Activated CD4-positive, alpha-beta T cell treated with anti-CD3 and anti-CD28 coated beads, Interleukin-10, Interleukin-2, amounts not matched to agents 100 ng/mL and 50 ng/mL, durations not matched to agents 16 hours and 8 hours (primary cell): ENCODE measurements around the gene NCOA3.

Experiments
- DNase-seq: peaks from one replicate; pipeline ENCODE4 v3.0.0-alpha.2; 2020

NCOA3 gene

DNA sequence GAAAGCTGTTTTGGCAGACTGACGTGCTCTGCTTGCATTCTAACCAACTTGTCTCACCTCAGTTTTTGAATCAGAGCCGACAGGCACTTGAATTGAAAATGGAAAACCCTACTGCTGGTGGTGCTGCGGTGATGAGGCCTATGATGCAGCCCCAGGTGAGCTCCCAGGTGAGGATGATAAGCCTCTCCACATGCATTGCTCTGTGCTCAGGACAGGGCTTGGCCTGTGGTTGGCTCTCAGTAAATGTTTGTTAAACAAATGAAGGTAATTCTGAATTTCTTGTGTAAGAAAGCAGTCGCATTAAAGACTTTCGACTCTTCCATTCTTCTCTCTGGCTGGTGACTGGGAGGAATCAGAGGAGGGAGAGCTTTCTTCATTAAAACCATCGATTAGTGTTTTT is 147.3 kb downstream of the NCOA3 start:
- DNase-seq, result no peak

GRCh38 chr20:47652301-47652700 is 150.6 kb downstream of the NCOA3 start:
- no peak for DNase-seq

GRCh38 chr20:47652794-47653193 is 151.1 kb downstream of the NCOA3 start:
- no peak for DNase-seq

- no peak for DNase-seq
Observed at GRCh38 chr20:47653869-47654268, 152.2 kb downstream of the NCOA3 start.

DNA sequence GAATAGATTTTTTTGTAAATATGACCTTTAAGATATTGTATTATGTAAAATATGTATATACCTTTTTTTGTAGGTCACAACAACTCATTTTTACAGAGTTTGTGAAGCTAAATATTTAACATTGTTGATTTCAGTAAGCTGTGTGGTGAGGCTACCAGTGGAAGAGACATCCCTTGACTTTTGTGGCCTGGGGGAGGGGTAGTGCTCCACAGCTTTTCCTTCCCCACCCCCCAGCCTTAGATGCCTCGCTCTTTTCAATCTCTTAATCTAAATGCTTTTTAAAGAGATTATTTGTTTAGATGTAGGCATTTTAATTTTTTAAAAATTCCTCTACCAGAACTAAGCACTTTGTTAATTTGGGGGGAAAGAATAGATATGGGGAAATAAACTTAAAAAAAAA is 152.7 kb downstream of the NCOA3 start:
- no peak for DNase-seq

GRCh38 chr20:47655635-47656034 is 153.9 kb downstream of the NCOA3 start:
- no peak for DNase-seq

- no peak for DNase-seq
Observed at GRCh38 chr20:47656318-47656717, 154.6 kb downstream of the NCOA3 start.

- no peak for DNase-seq
Observed at GRCh38 chr20:47659904-47660601, 158.4 kb downstream of the NCOA3 start.

GRCh38 chr20:47660602-47660905 is 158.9 kb downstream of the NCOA3 start:
- no peak for DNase-seq

DNA sequence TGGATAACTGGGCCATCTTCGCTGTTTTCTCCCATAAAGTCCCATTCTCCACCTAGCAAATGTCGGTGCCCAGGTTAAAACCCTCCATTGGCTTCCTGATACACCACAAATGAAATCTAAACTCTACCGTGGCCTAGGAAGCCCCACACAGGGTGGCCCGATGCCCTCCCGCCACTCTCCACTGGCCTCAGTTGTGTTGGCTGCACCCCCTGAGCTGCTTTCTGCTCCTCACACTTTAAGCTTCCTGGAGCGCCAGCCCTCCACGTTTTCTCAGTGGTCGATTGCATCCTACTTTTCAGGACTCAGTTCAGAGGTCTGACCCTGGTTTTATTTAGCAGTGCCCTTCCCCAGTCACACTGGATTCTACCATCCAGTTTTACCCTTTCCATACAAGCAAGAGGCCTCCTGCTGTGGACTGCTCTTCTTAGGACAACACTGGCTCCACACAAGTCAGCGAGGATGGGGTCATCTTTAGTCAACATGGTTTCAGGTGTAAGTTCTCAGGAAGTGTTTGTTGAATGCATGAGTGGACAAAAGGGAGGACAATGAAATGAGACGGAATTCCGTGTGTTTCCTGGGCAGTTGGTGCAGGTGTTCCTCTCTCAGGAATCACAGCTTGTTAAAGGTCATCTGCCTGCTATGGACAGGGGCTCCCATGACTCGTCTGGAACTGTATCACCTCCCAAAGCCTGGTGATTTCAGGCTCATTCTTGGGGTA is 159.5 kb downstream of the NCOA3 start:
- no peak for DNase-seq

GRCh38 chr20:47661714-47662113 is 160.0 kb downstream of the NCOA3 start:
- no peak for DNase-seq

- no peak for DNase-seq
Observed at GRCh38 chr20:47662483-47663353, 161.0 kb downstream of the NCOA3 start.

DNA sequence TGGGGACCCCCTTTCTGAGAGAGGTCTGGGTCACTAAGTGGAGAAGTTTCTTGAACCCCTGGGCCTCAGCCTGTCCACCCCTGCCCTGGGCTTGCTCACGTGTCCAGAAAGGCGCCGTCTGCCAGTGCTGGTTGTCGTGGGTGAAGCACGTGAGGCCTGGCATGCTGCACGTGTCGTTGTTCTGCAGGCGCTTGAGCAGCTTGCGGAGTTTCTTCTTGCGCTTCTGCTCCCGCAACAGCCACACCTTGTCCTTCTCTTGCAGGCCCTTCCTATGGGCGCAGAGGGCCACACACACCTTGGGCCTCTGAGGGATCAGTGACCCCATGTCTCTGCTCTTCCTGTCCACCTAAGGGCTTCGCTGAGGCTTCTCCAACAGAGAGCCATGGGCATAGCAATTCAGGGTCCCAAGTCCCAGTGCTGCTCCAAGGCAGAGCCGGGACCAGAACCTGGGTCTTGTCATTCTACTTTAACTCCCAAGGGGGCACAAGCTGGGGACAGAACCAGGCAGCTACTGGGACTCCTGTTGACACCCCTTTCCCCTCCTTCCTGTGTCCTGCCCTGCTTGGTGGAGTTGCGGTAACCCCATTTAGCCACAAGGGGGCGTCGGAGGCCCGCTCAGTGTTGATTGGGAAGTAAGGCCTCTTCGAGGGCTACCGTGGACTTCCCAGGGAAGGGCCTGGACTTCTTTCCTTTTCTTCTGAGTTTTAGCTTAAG is 161.8 kb downstream of the NCOA3 start:
- peak; percentile 81 for DNase-seq

- DNase-seq, result no peak
Observed at GRCh38 chr20:47664068-47664437, 162.4 kb downstream of the NCOA3 start.

GRCh38 chr20:47664744-47665143 is 163.1 kb downstream of the NCOA3 start:
- no peak for DNase-seq

- DNase-seq, result no peak
Observed at GRCh38 chr20:47665221-47665991, 163.7 kb downstream of the NCOA3 start.

- DNase-seq, result no peak
Observed at GRCh38 chr20:47666304-47666703, 164.6 kb downstream of the NCOA3 start.

DNA sequence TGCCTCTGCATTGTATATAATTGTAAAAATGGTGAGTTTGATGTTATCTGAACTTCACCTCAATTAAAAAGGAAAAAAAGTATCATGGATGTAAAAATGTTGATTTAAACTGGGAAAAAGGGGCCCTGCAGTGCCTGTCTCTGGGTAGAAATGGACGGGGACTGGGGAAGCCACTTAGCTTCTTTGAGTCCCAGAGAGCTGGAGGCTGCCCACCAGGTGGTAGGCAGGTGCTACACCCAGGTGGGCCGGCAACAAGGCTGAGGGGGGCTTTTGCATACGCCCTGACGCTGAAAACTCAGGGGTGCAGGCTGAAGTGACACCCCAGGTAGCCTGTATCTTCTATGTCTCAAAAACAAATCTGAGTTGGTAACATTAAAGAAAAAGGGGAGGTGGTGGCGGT is 165.4 kb downstream of the NCOA3 start:
- DNase-seq, result no peak

- no peak for DNase-seq
Observed at GRCh38 chr20:47667531-47668312, 166.0 kb downstream of the NCOA3 start.

- no peak for DNase-seq
Observed at GRCh38 chr20:47668313-47669151, 166.8 kb downstream of the NCOA3 start.

DNA sequence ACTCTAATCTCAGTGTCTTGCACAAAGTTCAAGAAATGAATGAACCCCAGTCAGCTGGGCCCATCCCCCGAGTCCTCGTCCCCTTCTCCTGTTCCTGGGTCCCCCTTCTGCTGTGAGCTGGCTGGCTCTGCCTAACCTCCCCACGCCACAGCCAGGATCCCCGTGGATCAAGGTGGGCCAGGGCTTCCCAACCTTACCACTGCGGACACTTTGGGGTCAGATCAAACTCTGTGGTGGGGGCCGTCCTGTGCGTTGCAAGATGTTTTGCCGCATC is 167.4 kb downstream of the NCOA3 start:
- DNase-seq, result no peak
